H1 (cell line): Measurements from ENCODE around the gene MYL6. TPM values are rescaled to one million over a fixed set of nuclear protein-coding genes. Genes with fewer than 3 reads are reported as not detected.

Source experiments
- CHD7 ChIP-seq: fragments of 300-600 bp; sonication (generic); IDR thresholded peaks from 2 replicates; pipeline ENCODE4 v1.7.1; 2012; ENCODE audit warnings: low read length, moderate library complexity, mild to moderate bottlenecking, inconsistent platforms; ENCODE audit not compliant: insufficient replicate concordance
- FOSL1 ChIP-seq: IDR thresholded peaks from 2 replicates; pipeline ENCODE4 v1.6.1; 2011; ENCODE audit warnings: mild to moderate bottlenecking, low read depth, low read length, moderate library complexity; ENCODE audit not compliant: insufficient read depth
- POLR2AphosphoS5 ChIP-seq: IDR thresholded peaks from 2 replicates; pipeline ENCODE4 v1.6.1; 2011; ENCODE audit warnings: low read depth, low read length
- POU5F1 ChIP-seq: IDR thresholded peaks from 2 replicates; pipeline ENCODE4 v1.6.1; 2011; ENCODE audit warnings: low read depth, mild to moderate bottlenecking, low read length, moderate library complexity
- SIN3A ChIP-seq, 2 experiments: IDR thresholded peaks in 1 of 2; conservative IDR thresholded peaks in 1 of 2; 2 replicates each; pipeline ENCODE4 v1.6.1; 2011 to 2012; ENCODE audit warnings: low read length in 2 of 2, improper control_type of control experiment in 1 of 2, low read depth in 1 of 2, mild to moderate bottlenecking in 1 of 2
- SP1 ChIP-seq: IDR thresholded peaks from 2 replicates; pipeline ENCODE4 v1.6.1; 2011; ENCODE audit warnings: low read depth, low read length
- polyA plus RNA-seq, 7 experiments: library from polyadenylated mRNA; depleted of rRNA in 3 of 7; stranded (reverse) in 5 of 7; unstranded in 2 of 7; fragments of >200 nt in 5 of 7; fragments of 200-250 nt in 2 of 7; gene quantifications; 1 replicate in 5 of 7; 2 replicates in 1 of 7; 4 replicates in 1 of 7; pipeline versions ENCODE4 v1.2.1 to v1.2.3, GENCODE V29; 2011 to 2013; ENCODE audit warnings: missing spikeins in 2 of 7, mixed read lengths in 2 of 7
- total RNA-seq: library from RNA; stranded (reverse); fragmentation: NEBNext Ultra II Directional; extraction: Animal tissue kit (Norgen Biotek cat#: 25700); gene quantifications from 2 replicates; pipeline ENCODE4 v1.2.1, GENCODE V29; 2021

The MYL6 gene
- total and polyA plus RNA-seq, 2 of the 8 experiments (the other 6 are each of a cell fraction or from before 2014, with no cell fraction given), result 1,130 to 2,279 TPM

GRCh38 chr12:56117778-56118687 lies 40.1 kb upstream of the MYL6 start, which contains the start of gene ZC3H10 (continued):
- TF ChIP-seq CHD7 (no peak), SP1 (peak; percentile 17), FOSL1 (no peak; the same call in 1 of the 2 replicates), POU5F1 (no peak), SIN3A (conservative IDR thresholded peaks at IDR 0.05 in 1 of 2, IDR thresholded peaks at IDR 0.05 in 1 of 2; ENCODE audit: low read depth in 1 of 2, low read length in 2 of 2) (peak; percentile 94 to 97), POLR2AphosphoS5 (peak; percentile 100)
